Left lobe of liver (tissue), 2 donors: ENCODE data around the gene POLR3C. TPM values are rescaled to one million over a fixed set of nuclear protein-coding genes. Genes with fewer than 3 reads are reported as not detected.

Source experiments
- ATAC-seq: fragments of 200-7000 bp; cut with Tn5 transposase; one replicate; pipeline ENCODE4 v1.9.1; 2020; ENCODE audit warnings: mild to moderate bottlenecking, moderate library complexity
- DNase-seq: peaks from one replicate; pipeline ENCODE4 v3.0.0-alpha.2; 2020; ENCODE audit warnings: low spot score
- total RNA-seq: library from RNA; stranded (reverse); gene quantifications from one replicate; pipeline ENCODE4 v1.2.1, GENCODE V29; 2021
- donor health status: DM: no; HTN: no; CAD: no; lungs with moderate emphysema.
- donor health status: DM: no; HTN: yes; CAD: no.

The POLR3C gene
- total RNA-seq, 1 donor from 2014 or later, result 7.4 TPM

DNA sequence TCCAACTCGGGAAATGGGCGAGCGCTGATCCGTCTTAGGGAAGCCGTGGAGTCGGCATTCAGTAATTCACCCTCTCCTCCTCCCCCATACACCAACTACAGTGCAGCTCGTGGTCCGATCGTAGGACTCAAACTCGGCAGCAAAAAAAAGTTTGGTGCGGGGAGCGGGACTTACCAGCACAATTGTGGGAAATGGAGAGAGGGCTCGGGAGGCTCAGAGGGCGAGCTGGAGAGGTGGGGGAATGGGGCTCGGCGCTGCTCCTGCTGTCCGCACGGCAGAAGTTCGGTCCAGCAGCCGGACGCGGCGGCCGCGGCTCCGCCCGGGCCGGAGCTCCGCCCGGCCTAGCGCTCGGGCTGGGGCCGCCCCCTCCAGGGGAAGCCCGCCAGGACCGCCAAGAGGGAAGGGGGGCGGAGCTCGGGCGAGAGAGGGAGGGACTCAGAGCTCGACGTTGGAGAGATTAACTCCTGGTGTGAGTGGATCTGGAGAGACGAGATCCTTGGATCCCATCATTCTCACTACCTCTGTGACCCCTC is 35.6 kb downstream of the POLR3C start:
- DNase-seq (peak; percentile 93), ATAC-seq (peak; percentile 88)

DNA sequence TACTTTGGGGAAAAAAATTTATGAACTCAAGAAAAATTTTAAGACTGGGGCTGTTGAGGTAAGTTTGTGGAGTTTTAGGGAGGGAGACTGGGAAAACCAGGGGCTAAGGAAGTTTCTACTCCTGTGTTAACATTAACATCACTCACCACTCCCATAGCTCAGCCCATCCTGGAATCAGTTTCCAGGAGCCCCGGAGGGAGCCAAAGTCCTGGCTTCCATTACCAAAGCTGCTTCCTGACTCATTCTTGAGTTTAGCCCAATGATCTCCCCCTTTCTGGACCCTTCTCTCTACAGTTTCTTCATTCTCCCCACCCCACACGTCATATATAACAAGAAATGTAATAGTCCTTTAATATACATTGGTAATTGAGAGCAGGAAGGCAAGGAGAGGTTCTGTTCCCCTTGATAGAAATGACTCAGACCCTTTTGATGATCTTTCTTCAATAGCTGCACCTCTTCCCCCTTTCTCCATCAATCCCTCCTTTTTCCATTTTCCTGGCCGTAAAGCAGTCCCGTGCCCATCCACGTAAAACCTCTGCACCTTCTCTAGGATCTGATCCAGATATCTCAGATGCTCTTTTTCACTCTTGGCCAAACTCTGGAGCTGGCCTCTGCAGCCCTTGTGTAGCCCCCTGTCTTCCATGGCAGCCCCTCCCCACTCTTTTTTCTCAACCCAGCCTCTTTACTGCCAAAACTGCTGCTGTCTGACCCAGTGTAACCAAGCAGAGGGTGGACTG is 39.5 kb downstream of the POLR3C start:
- DNase-seq (no peak), ATAC-seq (no peak)

DNA sequence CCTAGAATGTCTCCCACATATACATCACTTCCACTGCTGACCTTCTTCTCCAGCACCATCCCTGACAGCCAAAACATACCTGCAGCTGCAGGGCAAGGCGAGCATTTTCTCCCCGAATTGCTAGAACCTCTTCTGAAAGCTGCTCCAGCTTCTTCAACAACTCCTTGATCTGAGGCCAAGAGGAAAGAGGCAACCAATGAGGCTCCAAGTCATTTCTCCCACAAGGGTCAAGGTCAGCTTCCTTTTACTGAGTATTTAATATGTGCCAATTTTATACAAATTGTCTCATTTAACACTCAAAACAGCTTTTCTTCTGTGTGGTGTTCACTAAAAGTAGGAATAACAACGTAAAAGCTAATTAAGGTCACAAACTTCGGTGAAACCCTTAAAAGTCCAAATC is 44.2 kb downstream of the POLR3C start:
- DNase-seq (no peak), ATAC-seq (no peak)

DNA sequence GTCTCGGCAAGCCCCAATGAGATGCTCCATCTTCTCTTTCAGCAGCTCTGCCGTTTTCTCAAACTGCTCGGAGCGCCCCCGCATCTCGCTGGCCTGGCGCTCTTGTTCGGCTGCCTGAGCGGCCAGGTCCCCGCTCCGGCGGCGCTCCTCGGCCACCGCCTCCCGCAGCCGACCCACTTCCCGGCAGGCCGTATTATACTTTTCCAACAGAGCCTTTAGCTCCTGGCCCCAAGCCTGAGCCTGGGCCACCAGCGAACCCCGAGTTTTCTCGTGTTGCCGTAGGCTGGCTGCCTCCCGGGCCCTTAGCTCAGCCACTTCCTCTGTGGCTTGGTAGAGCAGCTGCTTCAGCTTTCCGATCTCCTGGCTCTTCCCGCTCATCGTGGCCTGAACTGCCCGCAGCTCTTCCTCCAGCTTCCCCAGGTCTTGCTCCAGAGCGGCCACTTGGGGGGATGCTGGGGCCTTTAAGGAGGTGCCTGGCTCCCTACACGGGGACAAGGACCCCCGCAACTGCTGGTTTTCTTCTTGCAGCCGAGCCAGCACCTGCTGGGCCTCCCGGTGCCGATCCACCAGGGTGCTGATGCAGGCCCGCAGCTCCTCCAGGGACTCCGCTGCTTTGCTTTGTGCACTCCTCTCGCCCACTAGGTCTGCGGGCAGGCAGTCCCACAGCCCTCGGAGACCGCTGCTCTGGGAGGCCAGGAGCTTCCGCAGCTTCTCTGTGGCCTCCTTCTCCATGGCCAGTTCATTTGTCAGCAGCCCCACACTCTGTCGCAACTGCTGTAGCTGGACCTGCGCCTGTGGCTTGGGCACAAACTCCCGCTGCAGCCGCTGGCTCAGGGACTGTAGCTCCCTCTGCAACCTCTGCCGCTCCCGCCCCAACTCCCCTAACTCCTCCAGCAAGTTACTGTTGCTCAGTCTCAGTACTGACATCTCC is 48.3 kb downstream of the POLR3C start:
- DNase-seq (peak; percentile 82), ATAC-seq (peak; percentile 94)

DNA sequence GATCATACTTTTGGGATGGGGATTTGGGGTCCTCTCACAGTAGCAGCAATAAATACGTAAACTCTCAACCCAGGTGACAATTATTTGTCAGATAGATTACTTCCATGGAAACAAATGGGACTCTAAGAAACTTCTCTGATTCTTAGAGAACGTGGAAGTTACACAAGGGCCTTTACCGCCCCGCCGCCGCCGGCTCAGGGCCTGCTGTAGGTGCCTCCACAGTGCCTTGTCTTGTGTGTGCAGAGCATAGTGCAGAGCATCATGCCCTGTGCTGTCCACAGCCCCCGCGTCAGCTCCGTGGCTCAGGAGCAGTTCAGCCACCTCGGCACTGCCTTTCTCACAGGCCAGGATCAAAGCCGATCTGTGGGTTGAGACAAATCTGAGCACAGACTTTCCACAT is 50.6 kb downstream of the POLR3C start:
- ATAC-seq, result no peak
- no peak for DNase-seq

DNA sequence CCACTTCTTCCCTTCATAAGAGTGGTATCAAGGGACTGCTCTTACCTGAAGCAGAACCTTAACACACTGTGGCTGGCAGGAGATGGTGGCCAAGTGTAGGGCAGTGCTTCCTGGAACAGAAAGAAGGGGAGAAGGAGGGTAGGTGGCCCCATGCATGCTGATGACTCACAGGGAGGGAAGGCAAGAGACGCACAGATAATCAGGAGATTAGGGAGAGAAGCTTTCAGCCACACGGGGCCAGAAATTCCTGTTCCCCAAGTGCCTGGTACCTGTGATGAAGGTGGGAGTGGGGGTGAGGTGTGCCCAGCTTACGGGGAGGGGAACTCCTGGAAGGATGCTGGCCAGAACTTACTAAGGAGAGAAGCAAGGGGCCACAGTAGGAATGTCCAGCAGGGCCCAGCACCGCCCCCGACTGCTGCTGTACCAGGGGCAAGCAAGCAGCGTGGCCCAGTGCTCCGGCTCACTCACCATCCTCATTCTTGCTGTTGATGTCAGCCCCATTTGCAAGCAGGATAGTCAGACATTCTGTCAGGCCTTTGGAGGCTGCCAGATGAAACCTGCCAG is 54.0 kb downstream of the POLR3C start:
- ATAC-seq (no peak), DNase-seq (no peak)

DNA sequence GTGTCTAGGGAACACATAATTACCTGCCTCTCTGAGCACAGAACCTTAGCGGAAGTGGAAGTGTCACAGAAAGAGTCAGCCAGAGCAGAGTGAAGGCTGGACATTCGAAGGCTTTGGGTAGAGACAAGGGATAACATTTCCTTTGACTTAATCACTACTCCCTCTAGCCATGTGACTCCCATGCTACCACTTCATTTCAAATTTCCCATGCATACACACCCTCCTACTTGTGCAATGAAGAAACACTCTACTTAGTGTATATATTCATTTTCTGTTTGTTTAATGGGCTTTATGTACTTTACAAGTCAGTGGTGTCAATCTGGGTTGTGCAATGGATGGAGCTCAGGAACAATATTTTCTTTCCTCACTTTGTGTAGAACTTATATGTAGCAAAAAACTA is 54.7 kb downstream of the POLR3C start:
- ATAC-seq, result no peak
- no peak for DNase-seq

DNA sequence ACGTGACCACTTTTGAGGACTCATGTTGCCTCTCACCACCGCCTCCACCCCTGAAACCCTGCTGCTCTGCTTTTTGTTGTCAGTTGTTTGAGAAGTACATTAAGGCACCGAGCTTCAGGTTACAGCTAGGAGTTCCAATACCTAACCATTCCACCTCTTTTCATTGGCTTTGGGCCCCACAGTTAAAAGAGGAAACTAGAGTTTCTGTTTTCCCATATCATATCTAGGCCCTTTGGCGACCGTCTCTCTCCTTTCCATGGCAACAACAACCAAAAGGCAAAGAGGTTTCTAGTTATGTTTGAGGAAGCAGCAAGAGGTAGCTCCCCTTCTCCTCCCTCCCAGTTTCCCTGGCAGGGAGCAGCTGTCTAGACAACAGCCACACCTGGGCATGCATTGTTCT is 55.8 kb downstream of the POLR3C start:
- no peak for ATAC-seq
- no peak for DNase-seq

DNA sequence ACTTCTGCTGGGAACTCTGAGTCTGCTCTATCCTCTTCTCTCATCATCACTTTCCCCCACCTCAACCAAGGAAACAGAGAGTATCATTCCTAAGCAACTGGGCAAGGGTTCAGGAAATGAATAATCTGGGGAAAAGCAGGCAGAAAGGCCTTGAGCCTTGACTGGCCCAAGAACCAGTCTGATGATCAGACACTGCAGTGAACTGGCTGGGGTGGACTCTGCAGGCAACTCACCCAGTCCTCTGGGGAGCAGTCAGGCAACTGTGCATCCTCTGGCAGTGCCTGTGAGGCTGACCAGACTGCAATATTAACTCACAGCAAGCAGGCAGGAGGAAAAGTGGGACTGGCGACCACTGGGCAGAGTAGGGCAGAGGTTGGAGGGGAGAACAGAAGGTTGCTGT is 60.7 kb downstream of the POLR3C start:
- DNase-seq (no peak), ATAC-seq (no peak)

DNA sequence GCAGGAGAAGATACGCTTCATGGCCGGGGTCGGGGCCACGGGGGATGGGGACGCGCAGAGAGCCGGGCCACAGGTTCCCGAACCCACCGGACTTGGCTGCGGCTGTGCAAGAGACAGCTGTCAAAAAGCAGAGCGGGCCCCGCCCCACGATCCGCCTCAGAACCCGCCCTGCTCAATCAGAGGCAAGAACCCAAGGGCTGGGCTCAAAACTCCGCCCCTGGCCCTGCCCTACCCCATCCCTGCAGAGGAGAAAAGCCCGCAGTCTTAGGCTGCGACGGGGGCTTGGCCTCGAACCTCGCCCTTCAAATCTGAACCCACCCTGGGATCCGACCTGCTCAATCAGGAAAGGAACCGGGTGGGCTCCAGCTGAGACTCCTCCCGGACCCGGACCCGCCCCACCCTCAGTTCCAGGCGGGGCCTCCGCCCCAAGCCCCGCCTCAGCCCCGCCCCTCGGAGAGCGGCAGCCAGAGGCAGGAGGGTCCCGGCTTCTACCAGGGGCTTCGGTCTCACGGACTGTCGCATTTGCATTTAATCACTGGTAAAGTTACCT is 61.8 kb downstream of the POLR3C start, which contains the start of gene ANKRD35:
Gene ANKRD35 (minus strand): TSS at position 129 of the 550 bp plus-strand sequence. CDS start 108 bp downstream, at position 21.
- ATAC-seq, result peak; percentile 93
- peak; percentile 84 for DNase-seq

DNA sequence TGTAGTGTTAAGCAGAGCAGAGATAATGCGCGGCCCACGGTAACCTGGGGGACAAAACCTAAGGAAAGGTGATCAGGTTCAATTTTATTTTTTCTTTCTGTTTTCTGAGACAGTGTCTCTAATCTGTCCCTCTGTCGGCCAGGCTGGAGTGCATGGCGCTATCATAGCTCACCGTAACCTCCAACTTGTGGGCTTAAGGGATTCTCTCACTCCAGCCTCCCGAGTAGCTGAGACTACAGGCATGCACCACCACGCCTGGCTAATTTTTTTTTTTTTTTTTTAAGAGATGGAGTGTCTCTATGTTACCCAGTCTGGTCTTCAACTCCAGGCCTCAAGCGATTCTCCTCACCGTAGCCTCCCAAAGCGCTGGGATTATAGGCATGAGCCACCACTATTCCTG is 62.4 kb downstream of the POLR3C start:
- no peak for DNase-seq
- ATAC-seq, result peak; percentile 7

DNA sequence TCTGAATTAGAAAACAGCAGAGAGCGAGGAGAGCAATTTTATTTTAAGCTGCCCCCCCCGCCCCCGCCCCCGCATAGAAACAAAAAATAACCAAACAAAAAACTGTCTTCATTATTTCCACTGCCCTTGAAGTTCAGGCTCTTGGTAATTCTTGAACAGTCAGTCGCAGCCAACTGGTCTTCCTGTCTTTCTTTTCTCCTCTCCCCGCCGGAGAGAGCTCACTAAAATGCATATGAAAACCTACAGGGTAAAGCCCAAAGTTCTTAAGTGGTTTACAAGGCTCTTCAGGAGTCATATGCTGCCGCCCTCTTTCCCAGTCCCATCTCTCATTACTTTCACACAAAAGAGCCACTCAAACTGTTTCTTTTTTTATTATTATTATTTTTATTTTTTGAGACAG is 62.8 kb downstream of the POLR3C start:
- ATAC-seq (no peak), DNase-seq (no peak)

DNA sequence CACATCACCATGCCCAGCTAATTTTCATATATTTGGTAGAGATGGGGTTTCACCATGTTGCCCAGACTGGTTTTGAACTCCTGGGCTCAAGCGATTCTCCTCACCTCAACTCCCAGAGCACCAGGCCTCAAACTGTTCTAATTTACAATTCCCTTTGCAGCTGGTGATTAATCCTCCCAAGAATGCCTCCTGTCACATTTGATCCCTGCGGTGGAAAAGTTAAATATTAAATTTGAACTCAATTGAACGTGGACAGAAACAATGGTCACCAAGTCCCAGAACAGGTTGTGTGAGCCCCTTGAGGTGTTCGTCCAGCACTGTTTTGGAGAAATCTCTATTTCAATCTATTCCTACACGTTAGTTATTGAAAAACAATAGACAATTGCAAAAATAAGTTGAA is 63.6 kb downstream of the POLR3C start:
- no peak for ATAC-seq
- no peak for DNase-seq

DNA sequence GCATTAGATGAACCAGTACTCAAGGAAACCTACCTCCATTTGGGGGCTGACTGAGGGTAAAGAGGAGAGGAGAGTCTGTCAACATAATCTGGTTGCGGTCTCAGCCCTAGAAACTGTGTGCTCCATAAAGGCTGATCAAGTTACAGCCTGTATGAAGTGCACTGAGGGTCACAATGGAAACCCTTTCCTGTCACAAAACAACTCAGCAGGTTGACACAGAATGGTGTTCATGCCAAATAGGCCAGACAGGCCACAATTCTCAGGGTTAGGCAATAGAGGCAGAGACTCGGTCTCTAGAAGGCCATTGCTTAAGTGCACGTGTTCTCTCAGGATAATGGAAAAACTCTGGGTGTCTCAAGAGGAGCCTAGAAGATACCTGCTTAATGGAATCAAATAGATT is 65.7 kb downstream of the POLR3C start:
- DNase-seq (no peak), ATAC-seq (peak; percentile 25)

DNA sequence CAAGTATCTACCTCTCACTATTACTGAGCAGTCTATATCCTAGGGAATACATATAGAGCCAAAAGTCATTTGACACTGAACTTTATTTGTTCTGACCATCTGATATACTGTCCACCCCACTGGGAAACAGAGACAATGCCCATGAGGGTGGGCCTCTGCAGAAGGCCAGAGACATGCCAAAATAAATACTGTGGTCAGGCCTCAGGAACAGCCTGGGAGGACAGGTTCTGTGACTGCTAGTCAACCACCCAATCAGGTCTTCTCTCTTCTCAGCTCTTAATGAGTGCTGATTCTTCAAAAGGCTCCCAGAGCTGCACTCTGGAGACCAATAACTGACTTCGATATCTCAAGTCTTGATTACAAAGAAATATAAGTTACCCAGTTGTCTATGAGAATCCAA is 67.1 kb downstream of the POLR3C start:
- ATAC-seq, result no peak
- DNase-seq, result no peak

DNA sequence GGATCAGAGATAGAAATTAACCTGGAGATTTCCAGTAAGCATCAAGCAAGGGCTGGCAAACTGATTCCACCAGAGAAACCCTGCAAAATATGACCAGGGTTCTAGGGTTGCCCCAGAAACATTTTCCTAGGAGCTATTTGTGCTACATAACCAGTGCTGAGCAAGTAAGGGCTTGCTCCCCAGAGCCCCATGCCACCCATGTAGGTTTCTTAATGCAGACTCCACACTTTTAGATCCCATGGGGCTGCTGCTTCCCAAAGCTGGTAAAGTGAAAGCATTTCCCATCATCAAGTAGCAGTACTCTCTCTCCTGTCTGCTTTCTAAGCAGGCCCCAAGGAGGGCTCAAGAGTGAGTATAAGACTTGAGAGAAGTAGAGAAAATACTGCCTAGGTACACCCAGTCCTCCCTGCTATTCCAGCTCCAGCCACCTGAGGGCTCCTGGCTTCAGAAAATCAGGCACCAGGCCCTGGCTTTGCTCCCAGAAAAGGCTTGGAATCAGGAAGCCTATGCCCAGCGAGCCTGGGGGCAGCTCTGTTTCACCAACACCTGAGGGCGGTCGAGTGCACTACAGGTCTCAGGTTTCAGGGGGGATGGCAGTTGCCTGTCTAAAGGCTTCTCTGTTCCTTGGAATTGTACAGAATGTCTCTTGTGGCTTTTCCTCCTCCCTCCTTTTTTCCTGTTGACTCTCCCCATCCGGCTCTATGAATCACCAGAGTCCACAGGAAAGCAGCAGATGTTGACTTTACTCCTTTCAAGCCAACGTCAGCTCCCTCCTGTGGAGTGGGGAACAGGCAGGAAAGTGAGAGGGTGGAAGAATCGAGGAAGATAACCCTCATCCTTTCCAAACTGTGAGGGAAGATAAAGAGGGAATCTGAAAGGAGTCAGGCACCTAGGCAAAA is 67.8 kb downstream of the POLR3C start:
- peak; percentile 96 for ATAC-seq

DNA sequence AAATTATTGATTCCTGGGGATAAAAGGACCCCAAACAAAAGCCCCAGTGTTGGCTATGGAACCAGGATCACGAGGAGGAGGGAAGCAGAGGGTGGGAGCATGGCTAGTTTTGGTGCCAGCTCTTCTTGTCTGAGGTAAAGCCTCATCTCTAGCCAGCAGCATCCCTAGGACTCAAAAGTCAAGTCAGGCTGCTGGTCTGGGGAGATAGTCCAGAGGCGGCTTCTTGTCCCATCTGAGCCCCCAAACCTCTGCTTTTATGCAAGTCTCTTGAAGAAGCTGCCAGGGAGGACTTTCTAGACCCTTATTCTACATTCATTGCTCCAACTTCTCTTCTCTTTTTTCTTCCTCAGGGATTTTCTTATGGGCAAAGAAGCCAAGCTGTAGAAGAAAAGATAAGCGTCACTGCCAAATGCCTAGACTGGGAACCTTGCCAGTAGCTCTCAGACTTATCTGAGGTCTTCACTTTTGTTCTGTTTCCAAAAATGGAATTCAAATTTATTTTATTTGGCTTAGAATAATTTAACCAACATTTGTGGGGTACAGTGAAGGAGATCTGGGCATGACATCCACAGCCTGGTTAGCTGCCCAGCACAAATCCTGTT is 68.6 kb downstream of the POLR3C start:
- no peak for DNase-seq
- ATAC-seq, result no peak

More for the DNA sequence above, 67.8 kb downstream of the POLR3C start:
- DNase-seq, result peak; percentile 94

DNA sequence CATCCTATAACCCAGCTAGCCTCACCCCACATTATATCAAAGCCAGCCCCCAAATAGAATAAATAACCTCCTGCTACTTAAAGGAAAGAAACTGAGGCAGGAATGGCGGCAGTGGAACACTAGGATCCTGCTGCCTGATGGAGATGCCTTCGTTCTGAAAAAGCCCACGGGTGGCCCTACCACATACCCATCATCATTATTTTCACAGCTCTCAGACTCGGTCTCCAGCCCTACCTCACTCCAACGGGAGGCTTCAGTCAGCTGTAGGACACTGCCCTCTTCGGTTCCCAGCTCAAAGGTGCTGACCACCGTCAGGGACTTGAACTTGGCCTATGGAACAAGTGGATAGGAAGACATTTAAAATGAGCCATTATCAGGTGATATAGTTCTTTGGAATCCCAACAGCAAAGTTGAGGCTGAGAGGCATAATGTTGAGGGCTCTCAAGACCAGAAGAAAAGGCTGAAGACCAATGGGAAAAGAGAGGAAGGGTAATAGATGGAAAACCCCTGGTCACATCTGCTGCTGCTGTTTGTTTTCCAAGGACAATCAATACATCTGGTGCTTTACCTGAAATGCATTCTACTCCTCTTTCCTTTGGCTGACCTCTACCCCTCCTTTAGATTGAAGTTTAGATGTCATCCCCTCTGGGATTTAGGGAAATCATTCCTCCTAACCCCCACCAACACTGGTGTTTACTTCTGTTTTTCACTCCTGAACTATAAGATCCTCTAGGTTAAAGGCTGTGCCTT is 69.5 kb downstream of the POLR3C start:
- ATAC-seq (no peak), DNase-seq (no peak)
